Tibial artery (tissue), 4 donors: ENCODE measurements around the gene LRRC74A.

Experiments
- DNase-seq, 2 donors: peaks; one replicate each; pipeline ENCODE4 v3.0.0-alpha.2; 2019
- H3K27ac ChIP-seq, 2 donors: fragments of 200-600 bp; sonication (generic) in 1 of 2; 1 replicate in 1 of 2; 2 replicates in 1 of 2; pipeline ENCODE4 v1.5.1; 2018 to 2019; ENCODE audit warnings: mild to moderate bottlenecking in 1 of 2
- H3K27me3 ChIP-seq, 2 donors: fragments of 200-600 bp; sonication (generic) in 1 of 2; one replicate each; pipeline versions ENCODE4 v1.5.1 to v1.6.0; 2016 to 2019
- H3K36me3 ChIP-seq, 3 donors: fragments of 200-600 bp; sonication (generic) in 2 of 3; one replicate each; pipeline ENCODE4 v1.5.1; 2016 to 2019; ENCODE audit warnings: mild to moderate bottlenecking in 2 of 3
- H3K4me1 ChIP-seq, 4 donors: fragments of 200-600 bp; sonication (generic) in 2 of 4; 1 replicate in 3 of 4; 2 replicates in 1 of 4; pipeline ENCODE4 v1.5.1; 2016 to 2019
- H3K4me3 ChIP-seq, 2 donors: fragments of 200-600 bp; sonication (generic) in 1 of 2; 1 replicate in 1 of 2; 2 replicates in 1 of 2; pipeline ENCODE4 v1.5.1; 2018 to 2019; ENCODE audit warnings: mild to moderate bottlenecking in 2 of 2
- H3K9me3 ChIP-seq, 3 donors: fragments of 200-600 bp; sonication (generic) in 1 of 3; one replicate each; pipeline ENCODE4 v1.5.1; 2016 to 2019
- CTCF ChIP-seq, 2 experiments: fragments of 200-600 bp in 1 of 2; fragments of 450-650 bp in 1 of 2; IDR thresholded peaks; one replicate each; pipeline ENCODE4 v1.5.1; 2017 to 2019; ENCODE audit warnings: antibody characterized with exemption in 2 of 2, mild to moderate bottlenecking in 1 of 2, moderate library complexity in 1 of 2
- intact Hi-C: fragments of 100-400 bp; cut with DNase I; formaldehyde crosslinking; loops from one replicate; pipeline ENCODE4 v1.15.0; 2023; ENCODE audit warnings: low total_unique reads

The LRRC74A gene

GRCh38 chr14:76820700-76821099 is 5.5 kb upstream of the LRRC74A start:
- H3K4me1 ChIP-seq, result no peaks in the 10 kb centered on the region
- no peaks in the 10 kb centered on the region for H3K9me3 ChIP-seq
- intact Hi-C loops, result no loop called here
- no peaks in the 10 kb centered on the region for H3K36me3 ChIP-seq
- H3K27me3 ChIP-seq, result peaks cover 0 to 15% of the 10 kb centered on the region in 2 donors
- TF ChIP-seq CTCF (IDR thresholded peaks at IDR 0.05), result no peak
- no peak overlapping the region for H3K4me3 ChIP-seq
- no peak for DNase-seq
- no peak overlapping the region for H3K27ac ChIP-seq

DNA sequence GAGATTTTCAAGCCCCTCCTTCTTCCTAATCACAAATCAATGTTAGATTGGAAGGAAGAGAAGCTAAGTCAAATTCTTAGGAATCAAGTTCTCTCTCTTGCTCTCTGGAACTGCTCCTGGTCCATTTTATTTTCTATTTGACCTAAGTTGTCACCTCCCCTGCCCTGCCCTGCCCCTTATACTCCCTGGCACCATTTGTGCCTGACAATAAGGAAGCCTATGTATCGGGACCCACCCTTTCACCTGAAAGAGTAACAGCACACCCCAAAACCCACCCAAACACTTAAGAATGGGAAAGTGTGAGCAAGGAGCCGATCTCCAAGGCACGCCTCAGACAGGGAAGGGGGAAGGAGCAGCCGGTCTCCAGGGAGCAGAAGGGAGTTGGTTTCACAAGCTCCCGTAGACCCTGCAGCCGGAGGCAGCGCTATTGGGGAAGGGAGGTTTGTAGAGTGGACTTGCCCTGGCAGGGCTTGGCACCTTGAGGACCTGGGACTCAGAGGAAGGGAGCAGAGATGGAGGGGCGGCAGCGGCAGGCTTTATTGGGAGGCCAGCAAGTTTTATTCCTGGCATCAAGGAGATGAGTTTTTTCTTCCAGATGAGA is 1.6 kb downstream of the LRRC74A start:
- Histone ChIP-seq H3K27ac (peak overlapping the region; percentile 24 to 74), H3K4me1 (peaks cover 0 to 24% (median 2%) of the 10 kb centered on the region in 4 donors), H3K9me3 (no peaks in the 10 kb centered on the region), H3K4me3 (peak overlapping the region; percentile 45), H3K27me3 (no peaks in the 10 kb centered on the region), H3K36me3 (no peaks in the 10 kb centered on the region)
- no peak for DNase-seq
- no peak for TF ChIP-seq CTCF (IDR thresholded peaks at IDR 0.05)
- intact Hi-C loops, result no loop called here

DNA sequence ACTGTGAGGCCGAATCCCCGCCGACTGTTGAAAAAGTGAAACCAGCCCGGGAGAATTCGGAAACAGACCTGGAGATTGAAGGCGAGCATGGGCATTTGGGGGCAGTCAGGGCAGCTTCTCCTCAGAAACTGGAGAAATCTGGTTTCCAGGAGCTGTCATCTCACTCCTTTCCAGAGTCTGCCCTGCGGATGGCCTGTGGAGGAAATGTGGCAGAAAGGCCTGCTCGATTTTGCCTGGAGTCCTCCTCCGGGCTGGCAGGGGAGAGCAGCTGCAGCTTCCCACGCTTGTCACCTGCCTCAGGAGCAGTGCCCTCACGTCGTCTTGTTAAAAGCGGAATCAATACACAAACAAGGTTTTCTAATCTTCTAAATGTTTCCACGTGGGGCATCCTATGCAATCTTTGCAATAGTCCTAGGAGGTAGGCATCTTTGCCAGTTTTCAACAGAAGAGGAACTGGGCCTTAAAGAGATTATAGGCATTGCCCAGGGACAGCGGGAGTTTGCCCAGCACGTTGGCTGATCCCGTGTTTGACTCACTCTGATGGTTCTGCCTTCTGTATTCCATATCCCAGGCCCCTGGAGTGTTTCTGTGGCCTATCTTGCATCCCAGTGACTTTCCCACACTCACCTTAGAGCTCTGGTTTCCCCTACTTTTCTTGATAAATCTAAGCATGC is 2.3 kb downstream of the LRRC74A start:
- no peak for DNase-seq
- Histone ChIP-seq H3K4me1 (peaks cover 0 to 24% (median 2%) of the 10 kb centered on the region in 4 donors), H3K36me3 (no peaks in the 10 kb centered on the region), H3K27me3 (no peaks in the 10 kb centered on the region), H3K4me3 (peak overlapping the region; percentile 45), H3K27ac (peak overlapping the region; percentile 24 to 74), H3K9me3 (no peaks in the 10 kb centered on the region)
- intact Hi-C loops, result no loop called here
- no peak for TF ChIP-seq CTCF (IDR thresholded peaks at IDR 0.05)

DNA sequence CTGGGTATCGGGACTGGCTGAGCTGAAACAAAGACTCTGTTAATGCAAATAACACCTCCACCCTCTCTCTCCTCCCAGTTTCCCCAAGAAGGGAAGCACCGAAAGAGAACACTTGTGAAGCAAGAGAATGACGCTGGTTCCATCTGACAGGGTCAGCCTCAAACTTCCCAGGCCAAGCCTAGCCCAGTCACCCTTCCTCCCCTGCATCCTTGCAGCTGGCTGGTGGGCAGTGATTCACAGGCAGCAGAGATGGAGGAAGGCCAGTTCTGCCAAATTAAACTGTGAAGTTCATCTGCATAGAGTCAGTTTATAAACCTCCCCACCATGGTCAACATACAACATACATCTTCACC is 2.8 kb downstream of the LRRC74A start:
- TF ChIP-seq CTCF (IDR thresholded peaks at IDR 0.05), result no peak
- no peak for DNase-seq
- H3K4me3 ChIP-seq, result no peak overlapping the region
- H3K27me3 ChIP-seq, result no peaks in the 10 kb centered on the region
- H3K9me3 ChIP-seq, result no peaks in the 10 kb centered on the region
- intact Hi-C loops, result no loop called here
- H3K36me3 ChIP-seq, result no peaks in the 10 kb centered on the region
- peaks cover 0 to 24% (median 2%) of the 10 kb centered on the region in 4 donors for H3K4me1 ChIP-seq
- peak overlapping the region in 1 of 2 donors; percentile 74 for H3K27ac ChIP-seq

GRCh38 chr14:76829650-76830421 is 3.6 kb downstream of the LRRC74A start:
- H3K27ac ChIP-seq, result no peak overlapping the region
- no peaks in the 10 kb centered on the region for H3K36me3 ChIP-seq
- no peak for DNase-seq
- no peaks in the 10 kb centered on the region for H3K9me3 ChIP-seq
- H3K27me3 ChIP-seq, result peaks cover 0 to 3% of the 10 kb centered on the region in 2 donors
- no peak overlapping the region for H3K4me3 ChIP-seq
- TF ChIP-seq CTCF (IDR thresholded peaks at IDR 0.05), result no peak
- H3K4me1 ChIP-seq, result peaks cover 0 to 24% (median 2%) of the 10 kb centered on the region in 4 donors
- intact Hi-C loops, result no loop called here
